GM12878 (cell line): ENCODE results near the gene STXBP3. TPM values are rescaled to one million over a fixed set of nuclear protein-coding genes. Genes with fewer than 3 reads are reported as not detected.

Experiments used
- ATAC-seq: fragments of 200-7000 bp; cut with Tn5 transposase; 3 replicates; pipeline ENCODE4 v1.9.1; 2020; ENCODE audit warnings: mild to moderate bottlenecking, moderate library complexity
- BruUV-seq: library from RNA; stranded (reverse); fragments of 400-500 nt; replicated peaks from 2 replicates; lab custom pipeline; 2021; lab: Mats Ljungman, UMichigan
- CTCF ChIA-PET: fragments of 300-600 bp; sonication (Branson Sonifier 250); formaldehyde crosslinking; extraction: SDS; loops from one replicate; lab custom pipeline; 2021; ENCODE audit warnings: inconsistent platforms; lab: Yijun Ruan, JAX
- POLR2A ChIA-PET: fragments of 350-600 bp; formaldehyde crosslinking; extraction: SDS; loops from one replicate; lab custom pipeline; 2021; ENCODE audit warnings: inconsistent platforms; lab: Charles Lee
- RAD21 ChIA-PET: fragments of 300-600 bp; sonication (Branson Sonifier 250); formaldehyde crosslinking; loops from one replicate; lab custom pipeline; 2023; ENCODE audit warnings: antibody characterized with exemption; ENCODE audit not compliant: unreplicated experiment; lab: Charles Lee
- SMC1A ChIA-PET: fragments of 300-600 bp; sonication (Branson Sonifier 250); formaldehyde crosslinking; loops from one replicate; lab custom pipeline; 2023; ENCODE audit not compliant: unreplicated experiment, uncharacterized antibody; lab: Charles Lee
- DNase-seq: peaks from one replicate; pipeline ENCODE4 v3.0.0-alpha.2; 2011; ENCODE audit warnings: low read depth, low spot score
- FAIRE-seq: peaks from 3 replicates; lab custom pipeline; 2011; peaks lifted over from hg19 to GRCh38; lab: Jason Lieb, UNC
- H2AFZ ChIP-seq: 2 replicates; pipeline ENCODE4 v1.6.0; 2011; ENCODE audit warnings: low read depth, low read length, control low read depth; ENCODE audit not compliant: control insufficient read depth
- H3K27ac ChIP-seq: 2 replicates; pipeline ENCODE4 v1.5.1; 2011; ENCODE audit warnings: control low read depth; ENCODE audit not compliant: control insufficient read depth, insufficient read depth
- H3K27me3 ChIP-seq, 2 experiments: replicated peaks in 1 of 2; 2 replicates each; pipeline versions ENCODE4 v1.6.0 to v1.6.1; 2011; ENCODE audit warnings: low read length in 1 of 2; ENCODE audit not compliant: control insufficient read depth in 2 of 2, insufficient read depth in 2 of 2
- H3K36me3 ChIP-seq, 2 experiments: 2 replicates each; pipeline ENCODE4 v1.5.1; 2011; ENCODE audit warnings: low read length in 1 of 2; ENCODE audit not compliant: control insufficient read depth in 2 of 2, insufficient read depth in 2 of 2
- H3K4me1 ChIP-seq: 2 replicates; pipeline ENCODE4 v1.6.1; 2011; ENCODE audit warnings: mild to moderate bottlenecking, low read length, moderate library complexity, mixed read lengths; ENCODE audit not compliant: control insufficient read depth, insufficient read depth
- H3K4me2 ChIP-seq: 2 replicates; pipeline ENCODE4 v1.6.0; 2011; ENCODE audit warnings: control low read depth; ENCODE audit not compliant: control insufficient read depth, insufficient read depth
- H3K4me3 ChIP-seq: fragments of 200-600 bp; sonication (generic); 2 replicates; pipeline ENCODE4 v1.5.1; 2016
- H3K79me2 ChIP-seq: 2 replicates; pipeline ENCODE4 v1.6.0; 2011; ENCODE audit warnings: low read length; ENCODE audit not compliant: control insufficient read depth, insufficient read depth
- H3K9ac ChIP-seq: 2 replicates; pipeline ENCODE4 v1.8.0; 2011; ENCODE audit warnings: low read length, control low read depth, mixed read lengths; ENCODE audit not compliant: control insufficient read depth, insufficient read depth
- H3K9me3 ChIP-seq: replicated peaks from 3 replicates; pipeline ENCODE4 v1.5.1; 2011; ENCODE audit warnings: mild to moderate bottlenecking, low read length; ENCODE audit not compliant: control insufficient read depth, insufficient read depth
- H4K20me1 ChIP-seq: 2 replicates; pipeline ENCODE4 v1.6.0; 2011; ENCODE audit not compliant: control insufficient read depth, insufficient read depth
- EP300 ChIP-seq, 2 experiments: fragments of 150-350 bp in 1 of 2; IDR thresholded peaks; 2 replicates each; pipeline ENCODE4 v1.6.1; 2011 to 2012; ENCODE audit warnings: low read depth in 2 of 2, low read length in 2 of 2, borderline replicate concordance in 1 of 2, improper control_type of control experiment in 1 of 2, inconsistent platforms in 1 of 2; ENCODE audit not compliant: control insufficient read depth in 1 of 2
- MTA3 ChIP-seq: IDR thresholded peaks from 2 replicates; pipeline ENCODE4 v1.6.1; 2012; ENCODE audit warnings: low read length, inconsistent platforms, borderline replicate concordance
- MYC ChIP-seq: IDR thresholded peaks from 2 replicates; pipeline ENCODE4 v1.6.1; 2011; ENCODE audit warnings: mild to moderate bottlenecking, low read length, moderate library complexity, inconsistent platforms; ENCODE audit not compliant: insufficient read depth, insufficient replicate concordance, insufficient read length, severe bottlenecking
- POU2F2 ChIP-seq: IDR thresholded peaks from 3 replicates; pipeline ENCODE4 v1.6.1; 2011; ENCODE audit warnings: low read depth, mild to moderate bottlenecking, low read length, borderline replicate concordance
- SMAD5 ChIP-seq: IDR thresholded peaks from 2 replicates; pipeline ENCODE4 v1.6.1; 2016; ENCODE audit warnings: antibody characterized with exemption, low read depth
- SMC3 ChIP-seq: IDR thresholded peaks from 2 replicates; pipeline ENCODE4 v1.6.1; 2011; ENCODE audit warnings: low read length, improper control_type of control experiment, borderline replicate concordance
- SREBF1 ChIP-seq: IDR thresholded peaks from 2 replicates; pipeline ENCODE4 v1.6.1; 2012; ENCODE audit warnings: mild to moderate bottlenecking, low read length
- TCF12 ChIP-seq: IDR thresholded peaks from 2 replicates; pipeline ENCODE4 v1.6.1; 2011; ENCODE audit warnings: low read depth, mild to moderate bottlenecking, low read length
- ZBED1 ChIP-seq: IDR thresholded peaks from 2 replicates; pipeline ENCODE4 v1.6.1; 2016; ENCODE audit warnings: borderline replicate concordance
- WGBS: methylation state at CpG from one replicate; pipeline ENCODE4 v1.1.6; 2016; ENCODE audit warnings: low lambda C conversion rate; ENCODE audit not compliant: insufficient replicate concordance, insufficient coverage; ENCODE audit errors: missing lambda C conversion rate; 5-methylcytosine and 5-hydroxymethylcytosine counted together
- in situ Hi-C: fragments of 300-500 bp; cut with MboI; formaldehyde crosslinking; loops from 9 replicates; pipeline ENCODE4 v1.14.3; 2018; ENCODE audit warnings: mixed read lengths
- intact Hi-C: fragments of 100-400 bp; cut with micrococcal nuclease; formaldehyde crosslinking; loops from one replicate; pipeline ENCODE4 v1.14.2; 2022; ENCODE audit not compliant: unreplicated experiment
- polyA plus RNA-seq, 11 experiments: library from polyadenylated mRNA; depleted of rRNA in 4 of 11; unstranded in 6 of 11; stranded (reverse) in 5 of 11; fragments of >200 nt; fragmentation: Nextera tagmentation in 4 of 11; fragmentation: Illumina TruSeq in 1 of 11; extraction: Ambion mirVana in 4 of 11; extraction: Trizol in 1 of 11; gene quantifications; 1 replicate in 1 of 11; 2 replicates in 10 of 11; pipeline versions ENCODE4 v1.2.1 to v1.2.3, GENCODE V29; 2011 to 2016; ENCODE audit warnings: inconsistent platforms in 2 of 11, missing spikeins in 2 of 11, low read depth in 1 of 11
- total RNA-seq, 4 experiments: library from RNA; depleted of rRNA in 3 of 4; stranded (reverse); fragments of >200 nt in 3 of 4; fragmentation: Illumina TruSeq in 1 of 4; extraction: Trizol in 1 of 4; gene quantifications; 2 replicates each; pipeline versions ENCODE4 v1.2.1 to v1.2.3, GENCODE V29; 2013 to 2021
- TF ChIP-seq, protein P1 (sequence below): fragments of 450-650 bp; formaldehyde crosslinking; IDR thresholded peaks from 2 replicates; pipeline ENCODE4 v1.5.0; 2022; ENCODE audit warnings: mild to moderate bottlenecking, missing genetic modification characterization
- TF ChIP-seq, protein P2 (sequence below): fragments of 450-650 bp; IDR thresholded peaks from 2 replicates; pipeline ENCODE4 v1.6.1; 2018; ENCODE audit warnings: borderline replicate concordance, mild to moderate bottlenecking; ENCODE audit not compliant: partially characterized antibody
- TF ChIP-seq, protein P3 (sequence below): IDR thresholded peaks from 2 replicates; pipeline ENCODE4 v1.6.1; 2012; ENCODE audit warnings: low read length, inconsistent platforms
- TF ChIP-seq, protein P4 (sequence below): fragments of 450-650 bp; IDR thresholded peaks from 2 replicates; pipeline ENCODE4 v1.6.1; 2017; ENCODE audit warnings: borderline replicate concordance

STXBP3 gene
- total and polyA plus RNA-seq, 10 of the 15 experiments (the other 5 are each of a cell fraction or from before 2014, with no cell fraction given), result 19.6 to 35.1 (median 27.3) TPM

DNA sequence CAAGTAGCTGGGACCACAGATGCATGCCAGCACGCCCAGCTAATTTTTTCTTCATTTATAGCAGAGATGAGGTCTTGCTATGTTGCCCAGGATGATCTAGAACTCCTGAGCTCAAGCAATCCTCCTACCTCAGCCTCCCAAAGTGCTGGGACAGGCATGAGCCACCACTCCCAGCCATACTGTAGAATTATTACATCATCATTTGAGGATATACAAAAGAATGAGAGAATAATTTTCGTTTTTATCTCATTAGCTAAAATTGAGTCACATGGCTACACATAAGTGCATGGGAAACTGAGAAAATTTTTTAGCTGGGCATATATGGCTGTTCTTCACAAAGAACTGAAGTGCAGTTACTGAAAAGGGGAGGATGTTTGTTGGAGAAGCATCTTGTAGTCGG is 21.2 kb downstream of the STXBP3 start:
- no peak overlapping the region for H3K9ac ChIP-seq
- H3K27ac ChIP-seq, result no peak overlapping the region
- RAD21 ChIA-PET, result interaction anchor here (1.0 kb wide), 1 partner anchor 17 kb away, joined by 3 read pairs; no protein-coding TSS in a partner anchor
- BruUV-seq, result no TSS peak
- ATAC-seq, result no peak
- DNase-seq, result no peak
- no peak overlapping the region for H2AFZ ChIP-seq
- no peak overlapping the region for H3K4me2 ChIP-seq
- 88% methylated on average over 3 of the region's 3 CpGs for WGBS
- H3K4me1 ChIP-seq, result no peaks in the 10 kb centered on the region
- peaks cover 0 to 5% of the 10 kb centered on the region in 2 experiments; a peak in 3 of 4 replicates for H3K36me3 ChIP-seq
- no peak overlapping the region for H3K4me3 ChIP-seq
- no peaks in the 10 kb centered on the region for H3K9me3 ChIP-seq
- no peaks in the 10 kb centered on the region for H4K20me1 ChIP-seq
- no peak for FAIRE-seq
- CTCF ChIA-PET, result no interaction called here
- no peaks in the 10 kb centered on the region for H3K27me3 ChIP-seq
- no peaks in the 10 kb centered on the region for H3K79me2 ChIP-seq
- in situ Hi-C loops, result no loop called here
- intact Hi-C loops, result no loop called here
- SMC1A ChIA-PET, result no interaction called here
- POLR2A ChIA-PET, result interaction anchor here (0.6 to 1.4 kb wide), 3 partner anchors 13 to 27 kb away, joined by 3 to 6 read pairs (median 3); no protein-coding TSS in a partner anchor
- TF ChIP-seq MYC, result no peak
- no peak for TF ChIP-seq ZBED1
- TF ChIP-seq EP300 (IDR thresholded peaks at IDR 0.05; ENCODE audit: borderline replicate concordance in 1 of 2, control insufficient read depth in 1 of 2, low read depth in 2 of 2, low read length in 2 of 2), result no peak
- TF ChIP-seq, protein P1, sequence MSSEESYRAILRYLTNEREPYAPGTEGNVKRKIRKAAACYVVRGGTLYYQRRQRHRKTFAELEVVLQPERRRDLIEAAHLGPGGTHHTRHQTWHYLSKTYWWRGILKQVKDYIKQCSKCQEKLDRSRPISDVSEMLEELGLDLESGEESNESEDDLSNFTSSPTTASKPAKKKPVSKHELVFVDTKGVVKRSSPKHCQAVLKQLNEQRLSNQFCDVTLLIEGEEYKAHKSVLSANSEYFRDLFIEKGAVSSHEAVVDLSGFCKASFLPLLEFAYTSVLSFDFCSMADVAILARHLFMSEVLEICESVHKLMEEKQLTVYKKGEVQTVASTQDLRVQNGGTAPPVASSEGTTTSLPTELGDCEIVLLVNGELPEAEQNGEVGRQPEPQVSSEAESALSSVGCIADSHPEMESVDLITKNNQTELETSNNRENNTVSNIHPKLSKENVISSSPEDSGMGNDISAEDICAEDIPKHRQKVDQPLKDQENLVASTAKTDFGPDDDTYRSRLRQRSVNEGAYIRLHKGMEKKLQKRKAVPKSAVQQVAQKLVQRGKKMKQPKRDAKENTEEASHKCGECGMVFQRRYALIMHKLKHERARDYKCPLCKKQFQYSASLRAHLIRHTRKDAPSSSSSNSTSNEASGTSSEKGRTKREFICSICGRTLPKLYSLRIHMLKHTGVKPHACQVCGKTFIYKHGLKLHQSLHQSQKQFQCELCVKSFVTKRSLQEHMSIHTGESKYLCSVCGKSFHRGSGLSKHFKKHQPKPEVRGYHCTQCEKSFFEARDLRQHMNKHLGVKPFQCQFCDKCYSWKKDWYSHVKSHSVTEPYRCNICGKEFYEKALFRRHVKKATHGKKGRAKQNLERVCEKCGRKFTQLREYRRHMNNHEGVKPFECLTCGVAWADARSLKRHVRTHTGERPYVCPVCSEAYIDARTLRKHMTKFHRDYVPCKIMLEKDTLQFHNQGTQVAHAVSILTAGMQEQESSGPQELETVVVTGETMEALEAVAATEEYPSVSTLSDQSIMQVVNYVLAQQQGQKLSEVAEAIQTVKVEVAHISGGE (CRISPR knock-in tag), result no peak
- TF ChIP-seq TCF12, result no peak
- TF ChIP-seq, protein P2, sequence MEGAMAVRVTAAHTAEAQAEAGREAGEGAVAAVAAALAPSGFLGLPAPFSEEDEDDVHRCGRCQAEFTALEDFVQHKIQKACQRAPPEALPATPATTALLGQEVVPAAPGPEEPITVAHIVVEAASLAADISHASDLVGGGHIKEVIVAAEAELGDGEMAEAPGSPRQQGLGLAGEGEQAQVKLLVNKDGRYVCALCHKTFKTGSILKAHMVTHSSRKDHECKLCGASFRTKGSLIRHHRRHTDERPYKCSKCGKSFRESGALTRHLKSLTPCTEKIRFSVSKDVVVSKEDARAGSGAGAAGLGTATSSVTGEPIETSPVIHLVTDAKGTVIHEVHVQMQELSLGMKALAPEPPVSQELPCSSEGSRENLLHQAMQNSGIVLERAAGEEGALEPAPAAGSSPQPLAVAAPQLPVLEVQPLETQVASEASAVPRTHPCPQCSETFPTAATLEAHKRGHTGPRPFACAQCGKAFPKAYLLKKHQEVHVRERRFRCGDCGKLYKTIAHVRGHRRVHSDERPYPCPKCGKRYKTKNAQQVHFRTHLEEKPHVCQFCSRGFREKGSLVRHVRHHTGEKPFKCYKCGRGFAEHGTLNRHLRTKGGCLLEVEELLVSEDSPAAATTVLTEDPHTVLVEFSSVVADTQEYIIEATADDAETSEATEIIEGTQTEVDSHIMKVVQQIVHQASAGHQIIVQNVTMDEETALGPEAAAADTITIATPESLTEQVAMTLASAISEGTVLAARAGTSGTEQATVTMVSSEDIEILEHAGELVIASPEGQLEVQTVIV, result no peak
- no peak for TF ChIP-seq SMAD5
- TF ChIP-seq, protein P3, sequence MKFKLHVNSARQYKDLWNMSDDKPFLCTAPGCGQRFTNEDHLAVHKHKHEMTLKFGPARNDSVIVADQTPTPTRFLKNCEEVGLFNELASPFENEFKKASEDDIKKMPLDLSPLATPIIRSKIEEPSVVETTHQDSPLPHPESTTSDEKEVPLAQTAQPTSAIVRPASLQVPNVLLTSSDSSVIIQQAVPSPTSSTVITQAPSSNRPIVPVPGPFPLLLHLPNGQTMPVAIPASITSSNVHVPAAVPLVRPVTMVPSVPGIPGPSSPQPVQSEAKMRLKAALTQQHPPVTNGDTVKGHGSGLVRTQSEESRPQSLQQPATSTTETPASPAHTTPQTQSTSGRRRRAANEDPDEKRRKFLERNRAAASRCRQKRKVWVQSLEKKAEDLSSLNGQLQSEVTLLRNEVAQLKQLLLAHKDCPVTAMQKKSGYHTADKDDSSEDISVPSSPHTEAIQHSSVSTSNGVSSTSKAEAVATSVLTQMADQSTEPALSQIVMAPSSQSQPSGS, result no peak
- no peak for TF ChIP-seq POU2F2
- TF ChIP-seq, protein P4, sequence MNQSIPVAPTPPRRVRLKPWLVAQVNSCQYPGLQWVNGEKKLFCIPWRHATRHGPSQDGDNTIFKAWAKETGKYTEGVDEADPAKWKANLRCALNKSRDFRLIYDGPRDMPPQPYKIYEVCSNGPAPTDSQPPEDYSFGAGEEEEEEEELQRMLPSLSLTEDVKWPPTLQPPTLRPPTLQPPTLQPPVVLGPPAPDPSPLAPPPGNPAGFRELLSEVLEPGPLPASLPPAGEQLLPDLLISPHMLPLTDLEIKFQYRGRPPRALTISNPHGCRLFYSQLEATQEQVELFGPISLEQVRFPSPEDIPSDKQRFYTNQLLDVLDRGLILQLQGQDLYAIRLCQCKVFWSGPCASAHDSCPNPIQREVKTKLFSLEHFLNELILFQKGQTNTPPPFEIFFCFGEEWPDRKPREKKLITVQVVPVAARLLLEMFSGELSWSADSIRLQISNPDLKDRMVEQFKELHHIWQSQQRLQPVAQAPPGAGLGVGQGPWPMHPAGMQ, result no peak
- no peak for TF ChIP-seq MTA3
- no peak for TF ChIP-seq SREBF1
- no peak for TF ChIP-seq SMC3
